ENCODE measurements around the gene HTT.
A peak's percentile ranks its signal among the peaks of the same experiment; 100 is the strongest.
"Not testable (repeated sequence)": the region's sequence is repeated elsewhere in the genome, so short reads cannot be mapped to it uniquely, and the experiment has no call there.

Gene HTT

DNA sequence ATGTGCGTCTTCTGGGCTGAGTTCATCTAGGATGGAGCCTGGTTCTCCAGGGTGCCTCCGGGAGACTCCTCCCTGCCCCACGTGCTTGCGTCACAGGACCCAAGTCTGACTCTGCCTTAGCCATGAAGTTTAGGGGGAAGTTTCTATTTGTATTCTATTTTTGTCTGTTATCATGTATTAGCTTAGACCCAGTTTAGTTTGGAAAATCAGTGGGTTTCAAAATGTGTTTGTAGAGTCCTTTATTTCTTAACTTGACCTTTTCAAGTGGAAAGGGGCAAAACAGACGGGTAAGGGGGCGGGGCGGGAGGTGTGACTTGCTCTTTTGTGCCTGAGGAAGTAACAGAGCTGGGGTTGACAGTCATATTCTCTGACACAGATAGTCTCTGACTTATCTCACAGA is 86.0 kb downstream of the HTT start:
- DNase-seq: no peak

DNA sequence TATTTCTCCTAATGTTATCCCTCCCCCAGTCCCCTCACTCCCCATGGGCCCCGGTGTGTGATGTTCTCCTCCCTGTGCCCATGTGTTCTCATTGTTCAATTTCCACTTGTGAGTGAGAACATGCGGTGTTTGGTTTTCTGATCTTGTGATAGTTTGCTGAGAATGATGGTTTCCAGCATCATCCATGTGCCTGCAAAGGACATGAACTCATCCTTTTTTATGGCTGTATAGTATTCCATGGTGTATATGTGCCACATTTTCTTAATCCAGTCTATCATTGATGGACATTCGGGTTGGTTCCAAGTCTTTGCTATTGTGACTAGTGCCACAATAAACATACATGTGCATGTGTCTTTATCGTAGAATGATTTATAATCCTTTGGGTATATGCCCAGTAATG is 86.6 kb downstream of the HTT start:
- DNase-seq: not testable (repeated sequence)

DNA sequence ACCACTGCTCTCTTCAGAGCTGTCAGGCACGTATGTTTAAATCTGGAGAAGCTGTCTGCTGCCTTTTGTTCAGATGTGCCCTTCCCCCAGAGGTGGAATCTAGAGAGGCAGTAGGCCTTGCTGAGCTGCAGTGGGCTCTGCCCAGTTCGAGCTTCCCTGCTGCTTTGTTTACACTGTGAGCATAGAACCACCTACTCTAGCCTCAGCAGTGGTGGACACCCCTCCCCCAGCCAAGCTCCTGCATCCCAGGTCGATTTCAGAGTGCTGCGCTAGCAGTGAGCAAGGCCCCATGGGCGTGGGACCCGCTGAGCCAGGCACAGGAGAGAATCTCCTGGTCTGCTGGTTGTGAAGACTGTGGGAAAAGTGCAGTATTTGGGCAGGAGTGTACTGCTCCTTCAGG is 92.0 kb downstream of the HTT start:
- DNase-seq: not testable (repeated sequence)

DNA sequence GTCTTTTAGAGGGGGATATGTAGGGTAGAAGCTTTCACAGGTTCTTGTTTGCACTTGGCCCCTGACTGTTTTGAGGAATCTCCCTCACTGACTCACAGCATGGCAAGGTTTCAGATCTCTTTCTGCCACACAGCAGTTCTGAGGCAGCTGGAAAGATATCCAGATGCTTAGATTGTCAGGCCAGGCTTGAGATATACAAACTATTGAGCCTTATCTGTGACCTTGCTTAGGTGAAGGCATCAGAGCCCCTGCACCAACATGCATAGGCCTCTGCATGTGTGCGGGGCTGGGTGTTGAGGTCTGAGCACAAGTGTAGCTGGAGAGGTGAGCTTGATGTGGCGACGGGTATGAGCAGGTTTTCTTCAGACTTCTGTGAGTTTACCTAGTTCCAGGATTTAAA is 93.5 kb downstream of the HTT start:
- DNase-seq: no peak

DNA sequence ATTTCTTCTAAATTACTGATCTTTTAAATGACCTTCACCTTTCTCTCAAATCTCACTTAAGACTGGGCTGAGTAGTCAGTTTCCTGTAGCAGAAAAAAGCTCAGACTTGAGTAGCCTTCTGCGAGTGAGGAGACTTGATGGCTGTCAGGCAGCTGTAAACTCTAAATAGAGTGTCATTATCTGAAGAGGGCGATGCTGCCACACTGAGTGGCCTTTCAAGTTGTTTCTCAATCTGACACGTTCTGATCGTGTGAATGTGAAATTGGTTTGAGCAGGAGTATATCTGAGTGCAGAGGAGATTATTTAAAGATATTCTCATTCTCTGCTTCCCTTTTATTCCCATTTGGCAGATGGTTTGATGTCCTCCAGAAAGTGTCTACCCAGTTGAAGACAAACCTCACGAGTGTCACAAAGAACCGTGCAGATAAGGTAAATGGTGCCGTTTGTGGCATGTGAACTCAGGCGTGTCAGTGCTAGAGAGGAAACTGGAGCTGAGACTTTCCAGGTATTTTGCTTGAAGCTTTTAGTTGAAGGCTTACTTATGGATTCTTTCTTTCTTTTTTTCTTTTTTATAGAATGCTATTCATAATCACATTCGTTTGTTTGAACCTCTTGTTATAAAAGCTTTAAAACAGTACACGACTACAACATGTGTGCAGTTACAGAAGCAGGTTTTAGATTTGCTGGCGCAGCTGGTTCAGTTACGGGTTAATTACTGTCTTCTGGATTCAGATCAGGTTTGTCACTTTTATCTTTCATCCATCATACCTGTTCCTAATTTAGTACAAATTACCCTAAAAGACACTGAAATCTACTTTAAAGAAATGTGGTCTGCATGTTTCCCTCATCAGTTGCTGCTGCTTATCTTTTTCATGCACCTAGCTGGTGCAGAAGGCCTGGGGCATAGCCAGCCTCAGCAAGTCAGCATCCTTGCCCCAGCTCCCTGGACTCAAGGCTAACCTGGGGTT is 100.2 kb downstream of the HTT start:
- no peak for DNase-seq

DNA sequence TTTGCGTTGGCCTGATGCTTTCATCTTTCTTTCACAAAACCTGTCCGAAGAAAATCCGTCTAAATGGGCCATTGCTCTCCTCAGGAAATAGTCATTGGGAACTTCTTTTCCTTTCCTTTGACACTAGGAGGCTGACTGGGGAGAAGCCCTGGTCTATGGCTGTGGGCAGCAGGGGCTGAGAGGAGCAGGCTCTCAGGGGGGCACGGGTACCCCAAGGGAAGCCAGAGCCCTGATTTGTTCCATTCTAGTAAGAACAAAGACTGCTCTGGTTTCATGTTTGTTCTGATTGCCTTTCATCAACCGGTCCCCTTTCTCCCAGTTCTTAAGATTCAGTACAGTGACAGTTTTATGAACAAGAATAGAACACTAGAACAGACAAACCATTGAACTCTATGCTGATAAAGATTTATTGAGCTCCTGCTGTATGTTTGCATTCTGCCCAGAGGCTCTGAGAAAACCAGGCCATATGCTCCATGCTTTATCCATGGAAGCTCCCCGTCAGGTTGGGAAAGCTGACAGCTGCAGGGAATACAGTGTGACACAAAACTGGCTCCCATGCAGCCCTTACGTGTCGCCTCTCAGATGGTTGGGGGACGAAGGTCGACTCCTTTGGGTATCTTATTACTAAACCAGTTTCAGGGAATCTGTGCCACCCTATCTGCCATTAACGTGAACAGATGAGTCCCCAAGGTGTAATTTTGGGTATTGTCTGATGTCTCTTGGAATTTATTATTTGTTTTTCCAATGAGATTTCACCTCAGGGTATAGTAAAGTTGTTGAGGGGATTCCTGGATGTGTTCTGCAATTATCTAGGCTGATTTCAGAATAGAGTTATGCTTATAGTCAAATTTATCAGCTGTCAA is 102.1 kb downstream of the HTT start:
- DNase-seq: no peak

DNA sequence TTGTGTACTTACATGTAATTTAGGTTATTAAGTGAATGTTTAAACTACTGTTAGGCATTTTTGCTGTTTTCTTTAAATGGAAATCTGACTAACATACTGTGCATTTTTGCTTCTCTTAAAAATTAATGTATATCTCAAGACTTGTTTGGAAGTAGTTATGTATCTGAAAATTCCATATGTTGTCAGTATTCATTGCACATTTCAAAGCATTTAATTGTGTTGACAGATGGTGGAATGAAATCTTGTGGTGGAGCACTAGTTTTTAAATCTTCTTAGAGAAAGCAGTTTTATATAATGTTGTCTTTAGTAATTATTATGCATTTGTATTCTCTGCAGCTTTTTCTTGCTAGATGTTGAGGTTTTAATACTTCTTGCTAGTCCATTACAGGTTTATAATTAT is 102.9 kb downstream of the HTT start:
- DNase-seq: no peak

DNA sequence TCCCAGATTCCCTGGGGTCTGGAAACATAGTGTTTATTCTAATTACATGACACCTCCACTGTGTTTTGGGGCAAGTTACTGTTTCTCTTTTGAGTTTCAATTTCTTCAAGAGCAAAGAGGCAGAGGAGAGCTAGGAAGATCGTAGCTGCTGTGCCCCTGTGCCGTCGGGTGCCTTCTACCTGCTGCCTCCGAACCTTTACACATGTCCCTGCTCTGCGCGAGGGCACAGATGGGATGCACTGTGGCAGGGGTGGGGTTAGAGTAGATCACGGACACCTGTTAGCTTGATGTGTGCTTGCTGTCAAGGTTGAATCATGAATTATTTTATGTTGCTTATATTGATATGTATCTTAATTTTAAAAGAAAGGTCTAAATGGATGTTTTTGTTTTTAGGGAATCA is 103.4 kb downstream of the HTT start:
- no peak for DNase-seq

DNA sequence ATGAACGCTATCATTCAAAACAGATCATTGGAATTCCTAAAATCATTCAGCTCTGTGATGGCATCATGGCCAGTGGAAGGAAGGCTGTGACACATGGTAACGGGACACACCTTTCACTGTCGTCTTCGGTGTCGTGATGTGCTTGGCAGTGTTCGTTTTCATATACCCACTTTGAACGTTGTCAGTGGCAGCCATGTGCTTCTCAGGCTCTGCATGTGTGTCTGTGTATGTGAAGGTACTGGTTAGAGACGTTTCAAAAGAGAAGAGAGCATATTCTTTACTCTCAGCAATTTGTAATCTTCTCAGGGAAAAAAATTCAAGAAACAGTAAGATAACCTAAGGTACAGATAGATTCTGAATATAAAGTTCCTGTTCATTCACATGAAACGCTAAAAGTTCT is 103.9 kb downstream of the HTT start:
- no peak for DNase-seq

DNA sequence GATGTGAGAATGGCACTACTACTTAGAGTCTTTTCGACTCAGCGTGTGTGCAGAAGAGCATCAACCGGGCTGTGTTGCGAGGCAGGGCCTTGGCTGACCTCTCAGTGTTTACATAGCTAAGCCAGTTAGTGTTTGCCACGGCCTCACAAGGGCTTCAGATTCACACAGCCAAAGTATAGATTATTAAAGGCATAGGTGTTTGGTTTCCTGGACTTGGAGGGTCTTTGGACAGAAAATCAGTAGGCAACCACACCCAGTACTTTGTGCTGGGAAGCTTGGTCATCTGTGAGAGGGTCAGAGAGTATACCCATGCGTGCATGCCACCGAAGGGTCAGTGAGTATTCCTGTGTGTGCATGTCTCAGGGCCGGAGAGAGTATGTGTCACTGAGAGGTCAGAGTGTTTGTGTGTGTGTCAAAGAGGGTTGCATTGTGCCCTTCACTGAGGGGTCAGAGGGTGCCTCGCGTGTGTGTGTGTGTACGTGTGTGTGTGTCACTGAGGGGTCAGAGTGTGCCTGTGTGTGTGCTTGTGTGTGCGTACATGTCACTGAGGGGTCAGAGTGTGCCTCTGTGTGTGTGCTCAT is 104.7 kb downstream of the HTT start:
- DNase-seq: no peak

DNA sequence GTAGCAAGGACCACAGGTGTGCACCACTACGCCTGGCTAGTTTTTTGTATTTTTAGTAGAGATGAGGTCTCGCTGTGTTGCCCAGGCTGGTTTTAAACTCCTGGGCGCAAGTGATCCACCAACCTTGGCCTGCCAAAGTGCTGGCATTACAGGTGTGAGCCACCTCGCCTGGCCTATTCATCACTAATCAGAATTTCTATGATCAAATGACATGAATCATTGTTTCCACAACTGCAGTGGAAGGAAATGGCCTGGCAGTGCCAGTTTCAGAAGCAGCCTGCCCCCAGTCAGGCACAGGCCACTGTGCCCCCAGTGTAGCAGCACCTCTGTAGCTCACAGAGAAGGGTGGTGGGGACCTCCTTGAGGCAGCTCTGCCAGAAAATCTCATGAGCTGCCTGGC is 108.5 kb downstream of the HTT start:
- DNase-seq: no peak

DNA sequence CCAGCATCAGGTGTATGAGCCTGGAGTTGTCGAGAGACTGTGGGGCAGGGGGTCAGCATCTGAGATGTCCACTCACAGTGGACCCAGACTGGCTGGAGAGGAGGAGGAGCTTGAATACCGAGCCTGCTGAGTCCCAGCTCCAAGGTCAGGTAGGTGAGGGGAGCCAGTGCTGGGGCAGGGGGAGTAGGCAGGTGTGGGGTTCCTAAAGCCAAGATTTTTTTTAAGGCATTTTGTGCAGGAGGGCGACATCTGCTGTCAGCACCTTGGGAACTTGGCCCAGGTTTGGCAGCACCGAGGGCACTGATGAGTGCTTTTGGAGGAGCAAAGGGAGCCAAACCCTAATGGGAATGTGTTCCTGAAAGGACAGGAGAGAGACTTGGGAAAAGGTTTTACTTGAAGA is 110.2 kb downstream of the HTT start:
- no peak for DNase-seq

DNA sequence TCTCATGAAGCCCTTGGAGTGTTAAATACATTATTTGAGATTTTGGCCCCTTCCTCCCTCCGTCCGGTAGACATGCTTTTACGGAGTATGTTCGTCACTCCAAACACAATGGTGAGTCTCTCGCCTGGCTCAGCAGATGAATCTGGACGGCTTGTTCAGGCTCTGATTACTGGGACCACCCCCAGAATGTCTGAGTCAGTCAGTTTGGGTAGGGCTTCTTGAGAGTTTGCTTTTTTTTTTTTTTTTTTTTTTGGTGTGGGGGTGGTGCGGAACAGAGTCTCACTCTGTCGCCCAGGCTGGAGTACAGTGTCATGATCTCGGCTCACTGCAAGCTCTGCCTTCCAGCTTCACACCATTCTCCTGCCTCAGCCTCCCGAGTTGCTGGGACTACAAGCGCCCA is 112.1 kb downstream of the HTT start:
- DNase-seq: peak in 9 of 56 donors; percentile 11 to 48 (median 29)

DNA sequence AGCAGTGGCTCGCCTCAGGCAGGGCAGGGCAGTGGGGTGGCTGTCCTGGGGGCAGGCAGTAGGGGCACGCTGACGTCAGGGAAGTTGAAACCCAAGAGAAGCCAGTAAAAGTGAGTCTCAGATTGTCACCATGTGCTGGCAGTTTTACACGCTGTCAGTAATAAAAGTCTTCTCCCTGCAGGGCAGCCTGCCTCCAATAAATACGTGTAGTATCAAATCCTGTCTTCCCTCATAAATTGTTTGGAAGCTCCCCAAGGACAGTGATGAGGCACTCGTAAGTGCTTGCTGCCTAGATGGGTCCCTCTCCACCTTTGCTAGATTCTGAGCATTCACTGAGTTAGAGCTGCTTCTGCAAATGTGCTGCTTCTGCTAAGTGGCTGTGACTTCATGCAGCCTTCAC is 113.6 kb downstream of the HTT start:
- no peak for DNase-seq

DNA sequence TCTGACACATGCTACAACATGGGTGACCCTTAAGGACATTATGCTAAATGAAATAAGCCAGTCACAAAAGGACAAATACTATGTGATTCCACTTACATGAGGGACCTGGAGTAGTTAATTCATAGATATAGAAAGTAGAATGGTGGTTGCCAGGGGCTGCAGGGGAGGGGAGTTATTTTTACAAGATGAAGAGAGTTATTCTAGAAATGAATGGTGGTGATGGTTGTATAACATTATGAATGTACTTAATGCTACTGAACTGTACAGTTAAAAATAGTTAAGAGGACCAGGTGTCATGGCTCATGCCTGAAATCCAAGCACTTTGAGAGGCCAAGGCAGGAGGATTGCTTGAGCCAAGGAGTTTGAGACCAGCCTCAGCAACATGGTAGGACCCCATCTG is 115.0 kb downstream of the HTT start:
- DNase-seq: no peak

DNA sequence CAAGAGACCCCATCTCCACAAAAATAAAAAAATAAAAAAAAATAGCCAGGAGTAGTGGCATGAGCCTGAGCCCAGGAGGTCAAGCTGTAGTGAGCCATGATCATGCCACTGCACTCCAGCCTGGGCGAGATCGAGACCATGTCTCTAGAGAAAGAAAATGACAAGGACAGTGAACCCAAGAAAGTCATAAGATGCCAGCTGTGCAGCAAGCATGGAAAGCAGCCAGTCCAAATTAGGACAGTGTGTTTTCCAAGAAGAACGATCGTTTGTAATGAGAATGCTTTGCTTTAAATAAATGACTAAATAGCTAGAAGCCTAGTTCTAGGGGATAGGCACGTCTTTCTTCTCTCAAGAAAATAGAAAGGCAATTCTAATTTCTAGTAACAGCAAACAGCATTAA is 116.1 kb downstream of the HTT start:
- no peak for DNase-seq

DNA sequence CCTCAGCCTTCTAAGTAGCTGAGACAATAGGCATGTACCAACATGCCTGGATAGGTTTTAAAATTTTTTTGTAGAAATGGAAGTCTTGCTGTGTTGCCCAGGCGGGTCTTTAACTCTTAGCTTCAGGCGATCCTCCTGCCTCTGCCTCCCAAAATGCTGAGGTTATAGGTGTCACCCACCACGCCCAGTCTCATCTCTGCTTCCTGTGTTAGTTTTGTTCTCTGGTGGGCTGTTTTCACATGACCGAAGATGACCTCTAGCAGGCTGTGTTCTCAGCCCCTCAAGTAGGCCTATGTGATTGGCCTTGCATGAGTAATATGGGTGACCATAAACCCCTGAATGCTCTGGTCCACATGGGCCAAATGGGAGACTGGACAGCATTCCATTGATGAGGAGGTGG is 117.7 kb downstream of the HTT start:
- DNase-seq: no peak

DNA sequence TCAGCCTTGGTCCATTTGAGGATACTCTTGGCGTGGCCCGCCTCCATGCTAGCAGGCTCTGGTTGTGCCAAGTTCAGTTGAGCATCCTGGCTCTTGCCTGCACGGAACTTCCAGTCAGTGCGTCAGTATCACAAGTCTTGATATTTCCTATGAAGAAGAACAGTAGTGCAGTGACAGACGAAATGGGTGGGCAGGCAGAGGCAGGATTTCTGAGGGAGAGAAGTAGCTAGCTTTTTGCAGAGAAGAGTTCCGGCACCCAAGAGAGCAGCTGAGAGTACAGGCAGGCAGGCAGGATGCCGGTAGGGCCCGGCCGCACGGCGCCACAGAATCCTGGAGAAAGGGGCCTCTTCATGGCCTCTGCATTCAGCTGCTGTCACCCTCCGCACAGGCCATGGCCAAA is 118.3 kb downstream of the HTT start:
- DNase-seq: peak in 13 of 56 donors; percentile 6 to 62 (median 40)

DNA sequence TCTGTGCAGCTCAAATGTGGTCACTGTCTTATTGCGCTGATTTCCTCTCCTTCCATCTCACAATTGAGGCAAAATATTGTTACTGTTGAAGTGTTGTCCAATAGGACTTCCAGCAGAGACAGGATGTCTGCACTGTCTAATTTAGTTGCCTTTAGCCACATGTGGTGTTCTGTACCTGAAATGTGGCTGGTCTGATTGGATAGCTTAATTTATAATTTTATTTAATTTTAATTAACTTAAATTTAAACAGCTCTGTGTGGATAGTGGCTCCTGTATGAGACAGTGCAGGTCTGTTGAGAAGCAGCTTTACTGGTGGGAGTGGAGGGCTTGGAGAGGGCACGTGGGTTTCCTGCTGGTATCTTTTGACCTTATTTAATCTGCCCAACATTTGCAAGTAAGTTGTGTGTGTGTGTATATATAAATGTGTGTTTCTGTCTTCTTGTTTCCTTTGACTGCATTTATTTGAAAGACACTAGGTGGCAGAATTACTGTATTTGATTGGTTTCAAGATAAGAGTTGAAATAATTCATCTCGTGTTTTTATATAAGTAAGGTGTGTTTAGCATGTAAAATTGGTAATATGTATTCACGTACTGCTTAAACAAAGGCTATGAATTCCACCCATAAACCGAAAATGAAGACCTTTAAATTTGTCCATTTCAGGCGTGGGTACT is 119.2 kb downstream of the HTT start:
- no peak for DNase-seq

DNA sequence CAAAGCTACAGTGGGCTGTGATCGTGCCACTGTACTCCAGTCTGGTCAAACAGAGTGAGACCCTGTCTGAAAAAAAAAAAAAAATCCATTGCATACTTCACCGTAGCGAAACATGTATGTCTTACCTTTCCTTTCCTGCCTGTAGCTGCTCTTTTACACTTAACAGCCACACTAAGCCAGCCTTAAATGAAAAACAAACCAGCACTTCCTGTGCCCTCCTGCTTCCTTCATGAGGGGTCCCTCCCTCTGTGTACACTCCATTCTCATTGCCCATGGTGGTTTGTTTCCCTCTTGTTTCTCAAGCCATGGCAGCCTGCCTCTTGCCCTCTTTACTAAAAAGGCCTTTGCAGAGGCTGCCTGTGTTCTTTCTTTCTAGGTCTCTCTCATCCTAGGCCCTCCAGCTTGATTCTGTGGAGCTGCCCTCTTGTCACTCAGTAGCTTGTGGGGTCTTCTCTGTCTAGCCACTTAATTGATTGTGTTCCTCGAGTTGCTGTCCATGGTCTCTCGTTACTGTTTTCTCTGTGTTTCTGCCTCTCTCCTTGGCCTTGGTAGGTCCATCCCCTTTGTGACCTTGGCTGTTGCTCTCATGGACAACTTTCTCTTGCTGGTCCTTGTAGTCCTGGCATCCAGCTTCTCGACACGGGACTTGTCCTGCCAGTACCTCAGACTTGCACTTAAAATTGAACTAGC is 122.3 kb downstream of the HTT start:
- no peak for DNase-seq

Data from nucleus accumbens (tissue), 56 donors.